Fibroblast of lung (primary cell): ENCODE measurements around the gene AQP2. TPM values are rescaled to one million over a fixed set of nuclear protein-coding genes. Genes with fewer than 3 reads are reported as not detected.

Experiments
- DNase-seq, 2 donors: peaks; one replicate each; pipeline versions ENCODE4 v3.0.0 to v3.0.0-alpha.2; 2010; ENCODE audit warnings: low read depth in 2 of 2
- H2AFZ ChIP-seq: 2 replicates; pipeline ENCODE4 v1.5.1; 2012; ENCODE audit warnings: low read length, control low read depth, inconsistent platforms
- H3K27ac ChIP-seq: 2 replicates; pipeline ENCODE4 v1.5.1; 2011; ENCODE audit warnings: low read length, control low read depth; ENCODE audit not compliant: insufficient read depth
- H3K27me3 ChIP-seq: 2 replicates; pipeline ENCODE4 v1.5.1; 2011; ENCODE audit warnings: mild to moderate bottlenecking, low read length; ENCODE audit not compliant: control insufficient read depth, insufficient read depth
- H3K36me3 ChIP-seq: 2 replicates; pipeline ENCODE4 v1.5.1; 2011; ENCODE audit warnings: low read length; ENCODE audit not compliant: control insufficient read depth, insufficient read depth
- H3K4me1 ChIP-seq: 2 replicates; pipeline ENCODE4 v1.5.1; 2011; ENCODE audit warnings: low read length; ENCODE audit not compliant: control insufficient read depth, insufficient read depth; ENCODE audit errors: extremely low read depth
- H3K4me2 ChIP-seq: 2 replicates; pipeline ENCODE4 v1.5.1; 2011; ENCODE audit warnings: low read length, control low read depth; ENCODE audit not compliant: insufficient read depth; ENCODE audit errors: extremely low read depth
- H3K4me3 ChIP-seq, 4 experiments: fragments of 200-600 bp in 1 of 4; sonication (generic) in 1 of 4; replicated peaks in 1 of 4; 2 replicates each; pipeline ENCODE4 v1.5.1; 2011 to 2016; ENCODE audit warnings: low read length in 4 of 4, low read depth in 3 of 4, mild to moderate bottlenecking in 3 of 4, control low read depth in 2 of 4, inconsistent platforms in 1 of 4, mixed read lengths in 1 of 4; ENCODE audit not compliant: insufficient read depth in 1 of 4; ENCODE audit errors: control extremely low read depth in 1 of 4
- H3K79me2 ChIP-seq: 2 replicates; pipeline ENCODE4 v1.5.1; 2012; ENCODE audit warnings: mild to moderate bottlenecking, low read length, inconsistent platforms; ENCODE audit not compliant: control insufficient read depth, insufficient read depth
- H3K9ac ChIP-seq: 2 replicates; pipeline ENCODE4 v1.5.1; 2011; ENCODE audit warnings: mild to moderate bottlenecking, low read length, control low read depth; ENCODE audit not compliant: insufficient read depth
- H3K9me3 ChIP-seq: 2 replicates; pipeline ENCODE4 v1.5.1; 2012; ENCODE audit warnings: low read depth, low read length; ENCODE audit not compliant: control insufficient read depth, insufficient read depth
- H4K20me1 ChIP-seq: 2 replicates; pipeline ENCODE4 v1.5.1; 2011; ENCODE audit warnings: low read length; ENCODE audit not compliant: control insufficient read depth, insufficient read depth; ENCODE audit errors: extremely low read depth
- EZH2 ChIP-seq: IDR thresholded peaks from 2 replicates; pipeline ENCODE4 v1.5.1; 2012; ENCODE audit warnings: low read length, control low read depth, mild to moderate bottlenecking; ENCODE audit errors: missing control alignments
- polyA plus RNA-seq, 2 donors: library from polyadenylated mRNA; depleted of rRNA in 1 of 2; stranded (reverse) in 1 of 2; unstranded in 1 of 2; fragments of >200 nt; gene quantifications; 2 replicates each; pipeline ENCODE4 v1.2.1, GENCODE V29; 2011 to 2012; ENCODE audit warnings: missing spikeins in 1 of 2
- total RNA-seq: library from RNA; depleted of rRNA; stranded (reverse); fragments of >200 nt; gene quantifications from 2 replicates; pipeline ENCODE4 v1.2.1, GENCODE V29; 2014
- TF ChIP-seq, protein P1 (sequence below), 2 donors: IDR thresholded peaks in 1 of 2; conservative IDR thresholded peaks in 1 of 2; 1 replicate in 1 of 2; 2 replicates in 1 of 2; pipeline ENCODE4 v1.5.1; 2011 to 2012; ENCODE audit warnings: low read length in 2 of 2, control low read depth in 1 of 2, inconsistent platforms in 1 of 2, low read depth in 1 of 2, mild to moderate bottlenecking in 1 of 2

The AQP2 gene
- total and polyA plus RNA-seq, 2 donors (not counting 1 experiment from before 2014, with no cell fraction given): not detected

DNA sequence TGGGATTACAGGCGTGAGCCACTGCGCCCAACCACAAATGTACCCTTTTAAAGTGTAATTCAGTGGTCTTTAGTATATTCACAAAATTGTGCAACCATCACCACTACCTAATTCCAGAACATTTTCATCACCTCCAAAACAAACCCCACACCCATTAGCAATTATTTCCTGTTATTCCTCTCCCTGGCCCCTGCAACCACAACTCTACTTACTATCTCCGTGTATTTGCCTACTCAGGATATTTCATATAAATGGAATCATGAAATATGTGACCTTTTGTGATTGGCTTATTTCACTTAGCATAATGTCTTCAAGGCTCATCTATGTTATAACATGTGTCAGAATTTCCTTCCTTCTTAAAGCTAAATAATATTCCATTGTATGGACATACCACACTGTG lies 16.0 kb upstream of the AQP2 start:
- Histone ChIP-seq H3K27me3 (no peaks in the 10 kb centered on the region), H3K79me2 (no peaks in the 10 kb centered on the region), H3K4me2 (no peak overlapping the region), H2AFZ (no peak overlapping the region), H3K4me3 (no peak overlapping the region), H3K4me1 (no peaks in the 10 kb centered on the region), H3K36me3 (no peaks in the 10 kb centered on the region), H3K9me3 (no peaks in the 10 kb centered on the region), H4K20me1 (no peaks in the 10 kb centered on the region), H3K9ac (no peak overlapping the region), H3K27ac (no peak overlapping the region)
- no peak for DNase-seq
- no peak for TF ChIP-seq EZH2
- TF ChIP-seq, protein P1, sequence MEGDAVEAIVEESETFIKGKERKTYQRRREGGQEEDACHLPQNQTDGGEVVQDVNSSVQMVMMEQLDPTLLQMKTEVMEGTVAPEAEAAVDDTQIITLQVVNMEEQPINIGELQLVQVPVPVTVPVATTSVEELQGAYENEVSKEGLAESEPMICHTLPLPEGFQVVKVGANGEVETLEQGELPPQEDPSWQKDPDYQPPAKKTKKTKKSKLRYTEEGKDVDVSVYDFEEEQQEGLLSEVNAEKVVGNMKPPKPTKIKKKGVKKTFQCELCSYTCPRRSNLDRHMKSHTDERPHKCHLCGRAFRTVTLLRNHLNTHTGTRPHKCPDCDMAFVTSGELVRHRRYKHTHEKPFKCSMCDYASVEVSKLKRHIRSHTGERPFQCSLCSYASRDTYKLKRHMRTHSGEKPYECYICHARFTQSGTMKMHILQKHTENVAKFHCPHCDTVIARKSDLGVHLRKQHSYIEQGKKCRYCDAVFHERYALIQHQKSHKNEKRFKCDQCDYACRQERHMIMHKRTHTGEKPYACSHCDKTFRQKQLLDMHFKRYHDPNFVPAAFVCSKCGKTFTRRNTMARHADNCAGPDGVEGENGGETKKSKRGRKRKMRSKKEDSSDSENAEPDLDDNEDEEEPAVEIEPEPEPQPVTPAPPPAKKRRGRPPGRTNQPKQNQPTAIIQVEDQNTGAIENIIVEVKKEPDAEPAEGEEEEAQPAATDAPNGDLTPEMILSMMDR (conservative IDR thresholded peaks at IDR 0.05 in 1 of 2, IDR thresholded peaks at IDR 0.05 in 1 of 2; ENCODE audit: low read depth in 1 of 2, low read length in 2 of 2): no peak

DNA sequence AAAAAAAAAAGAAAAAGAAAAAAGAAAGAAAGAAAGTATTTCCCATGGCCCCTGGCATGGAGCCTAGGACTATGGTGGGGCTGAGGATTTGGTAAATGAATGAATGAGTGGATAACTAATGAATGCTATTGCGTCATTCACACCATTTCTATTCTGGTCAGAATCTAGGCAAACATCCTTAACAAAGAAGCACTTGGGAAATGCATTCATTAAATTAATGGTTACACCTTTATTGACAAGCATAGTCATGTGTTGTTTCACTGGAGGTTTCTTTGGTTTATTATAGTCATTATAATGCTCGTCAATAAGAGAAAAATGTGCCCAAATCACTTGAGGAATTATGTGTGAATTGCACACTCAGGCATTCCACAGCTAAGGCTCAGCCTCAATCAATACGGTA lies 13.6 kb upstream of the AQP2 start:
- no peaks in the 10 kb centered on the region for H4K20me1 ChIP-seq
- no peak overlapping the region for H3K4me3 ChIP-seq
- DNase-seq: no peak
- no peaks in the 10 kb centered on the region for H3K27me3 ChIP-seq
- no peak overlapping the region for H2AFZ ChIP-seq
- TF ChIP-seq, protein P1 (conservative IDR thresholded peaks at IDR 0.05 in 1 of 2, IDR thresholded peaks at IDR 0.05 in 1 of 2; ENCODE audit: low read depth in 1 of 2, low read length in 2 of 2): no peak
- TF ChIP-seq EZH2: no peak
- H3K4me1 ChIP-seq: no peaks in the 10 kb centered on the region
- no peaks in the 10 kb centered on the region for H3K79me2 ChIP-seq
- no peaks in the 10 kb centered on the region for H3K9me3 ChIP-seq
- no peak overlapping the region for H3K9ac ChIP-seq
- no peaks in the 10 kb centered on the region for H3K36me3 ChIP-seq
- H3K27ac ChIP-seq: no peak overlapping the region
- no peak overlapping the region for H3K4me2 ChIP-seq

DNA sequence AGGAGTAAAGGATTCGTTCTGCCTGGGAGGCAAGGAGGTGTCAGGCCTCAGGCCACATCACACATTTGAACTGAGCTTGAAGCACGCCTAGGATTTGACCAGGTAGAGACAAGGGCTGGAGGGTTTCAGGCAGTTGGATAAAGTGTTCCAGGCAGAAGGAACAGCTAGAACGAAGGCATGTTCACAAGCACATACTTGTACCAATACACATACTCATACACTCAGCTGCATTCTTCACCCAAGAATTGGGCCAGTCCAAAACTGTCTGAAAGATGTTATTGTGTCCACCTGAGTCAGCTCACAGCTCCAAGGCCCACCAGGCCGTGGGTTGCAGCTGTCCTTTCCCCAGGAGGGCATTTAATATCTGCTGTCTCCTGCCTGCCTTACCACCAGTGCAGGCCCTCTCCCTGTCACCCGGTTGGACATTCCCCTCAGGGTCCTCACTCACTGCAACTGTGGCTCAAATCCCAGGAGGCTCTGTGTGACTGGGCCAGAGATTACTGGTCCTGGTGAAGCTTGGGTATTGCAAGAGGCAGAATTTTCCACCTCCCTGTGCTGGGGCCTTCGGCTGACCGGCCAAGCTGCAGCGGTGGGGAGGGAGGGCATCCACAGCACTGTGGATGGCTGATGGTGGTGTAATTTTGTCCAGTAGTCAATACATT lies 12.8 kb upstream of the AQP2 start:
- TF ChIP-seq, protein P1 (conservative IDR thresholded peaks at IDR 0.05 in 1 of 2, IDR thresholded peaks at IDR 0.05 in 1 of 2; ENCODE audit: low read depth in 1 of 2, low read length in 2 of 2): no peak
- TF ChIP-seq EZH2: no peak
- no peak overlapping the region for H3K9ac ChIP-seq
- H2AFZ ChIP-seq: no peak overlapping the region
- no peaks in the 10 kb centered on the region for H3K27me3 ChIP-seq
- H3K36me3 ChIP-seq: no peaks in the 10 kb centered on the region
- no peak overlapping the region for H3K27ac ChIP-seq
- H3K9me3 ChIP-seq: no peaks in the 10 kb centered on the region
- DNase-seq: no peak
- H3K4me1 ChIP-seq: no peaks in the 10 kb centered on the region
- no peaks in the 10 kb centered on the region for H3K79me2 ChIP-seq
- H3K4me2 ChIP-seq: no peak overlapping the region
- H4K20me1 ChIP-seq: no peaks in the 10 kb centered on the region
- H3K4me3 ChIP-seq: no peak overlapping the region
